ENCODE results near the gene SELL. TPM values are rescaled to one million over a fixed set of nuclear protein-coding genes. Genes with fewer than 3 reads are reported as not detected.

The SELL gene
- polyA plus RNA-seq, 1 of the 3 experiments (the other 2 are of a cell fraction) = 0.58 TPM

GRCh38 chr1:169753549-169753948 is 42.1 kb upstream of the SELL start:
- ChIA-PET CTCF (no interaction called here), POLR2A (no interaction called here)
- no peaks in the 10 kb centered on the region for H3K79me2 ChIP-seq (ENCODE audit: insufficient read depth)
- H3K27me3 ChIP-seq (ENCODE audit: insufficient read depth) = no peaks in the 10 kb centered on the region
- no peaks in the 10 kb centered on the region for H4K20me1 ChIP-seq (ENCODE audit: insufficient read depth)
- no peak for DNase-seq
- H3K27ac ChIP-seq (ENCODE audit: low read depth in 2 of 2, low read length in 1 of 2) = no peak overlapping the region
- no peak overlapping the region for H3K9ac ChIP-seq
- H3K4me1 ChIP-seq (ENCODE audit: control insufficient read depth in 1 of 2, insufficient read depth in 2 of 2, low read depth in 1 of 2, low read length in 1 of 2) = no peaks in the 10 kb centered on the region
- no peaks in the 10 kb centered on the region for H3K9me2 ChIP-seq
- no peaks in the 10 kb centered on the region for H3K36me3 ChIP-seq (replicated peaks in 1 of 2; ENCODE audit: control insufficient read depth in 1 of 2, insufficient read depth in 2 of 2, low read length in 1 of 2)
- no peak overlapping the region for H3K4me2 ChIP-seq
- no peak overlapping the region for H3K4me3 ChIP-seq (ENCODE audit: low read depth in 2 of 2, low read length in 1 of 2)
- 35% methylated on average over 4 of the region's 4 CpGs for WGBS (ENCODE audit: low lambda C conversion rate)
- no peaks in the 10 kb centered on the region for H3F3A ChIP-seq (replicated peaks; ENCODE audit: insufficient read depth)
- no peak overlapping the region for H2AFZ ChIP-seq (ENCODE audit: low read depth)
- TF ChIP-seq FOXM1 (IDR thresholded peaks at IDR 0.05; ENCODE audit: low read depth) (no peak), CTCF (IDR thresholded peaks at IDR 0.05) (peak; percentile 10; the same call in 1 of the 2 replicates)
- H3K9me3 ChIP-seq = no peaks in the 10 kb centered on the region

- ChIA-PET POLR2A (no interaction called here), CTCF (interaction anchor here (1.0 kb wide), 1 partner anchor 23 kb away, joined by 3 read pairs; no protein-coding TSS in a partner anchor)
- no peaks in the 10 kb centered on the region for H4K20me1 ChIP-seq (ENCODE audit: insufficient read depth)
- H3K4me2 ChIP-seq = no peak overlapping the region
- H2AFZ ChIP-seq (ENCODE audit: low read depth) = no peak overlapping the region
- 46% methylated on average over 1 of the region's 1 CpG for WGBS (ENCODE audit: low lambda C conversion rate)
- no peaks in the 10 kb centered on the region for H3K9me3 ChIP-seq
- H3K27me3 ChIP-seq (ENCODE audit: insufficient read depth) = no peaks in the 10 kb centered on the region
- TF ChIP-seq ZBTB33 (IDR thresholded peaks at IDR 0.05; ENCODE audit: borderline replicate concordance, low read depth) = no peak
- H3K79me2 ChIP-seq (ENCODE audit: insufficient read depth) = no peaks in the 10 kb centered on the region
- no peak overlapping the region for H3K9ac ChIP-seq
- H3F3A ChIP-seq (replicated peaks; ENCODE audit: insufficient read depth) = peaks cover 15% of the 10 kb centered on the region
- H3K27ac ChIP-seq (ENCODE audit: low read depth in 2 of 2, low read length in 1 of 2) = no peak overlapping the region
- no peak for DNase-seq
- no peaks in the 10 kb centered on the region for H3K36me3 ChIP-seq (replicated peaks in 1 of 2; ENCODE audit: control insufficient read depth in 1 of 2, insufficient read depth in 2 of 2, low read length in 1 of 2)
- peaks cover 0 to 13% of the 10 kb centered on the region in 2 experiments; a peak in 1 of 4 replicates for H3K4me1 ChIP-seq (ENCODE audit: control insufficient read depth in 1 of 2, insufficient read depth in 2 of 2, low read depth in 1 of 2, low read length in 1 of 2)
- no peaks in the 10 kb centered on the region for H3K9me2 ChIP-seq
- H3K4me3 ChIP-seq (ENCODE audit: low read depth in 2 of 2, low read length in 1 of 2) = no peak overlapping the region
Measured at GRCh38 chr1:169750041-169750440, 38.6 kb upstream of the SELL start.

- H3K79me2 ChIP-seq (ENCODE audit: insufficient read depth) = no peaks in the 10 kb centered on the region
- H3K9ac ChIP-seq = no peak overlapping the region
- no peaks in the 10 kb centered on the region for H4K20me1 ChIP-seq (ENCODE audit: insufficient read depth)
- no peaks in the 10 kb centered on the region for H3K9me2 ChIP-seq
- H3K4me1 ChIP-seq (ENCODE audit: control insufficient read depth in 1 of 2, insufficient read depth in 2 of 2, low read depth in 1 of 2, low read length in 1 of 2) = peaks cover 3 to 22% of the 10 kb centered on the region in 2 experiments; a peak in 3 of 4 replicates
- ChIA-PET CTCF (no interaction called here), POLR2A (no interaction called here)
- no peak for DNase-seq
- no peak for TF ChIP-seq RAD21 (IDR thresholded peaks at IDR 0.05; ENCODE audit: low read length)
- no peak for TF ChIP-seq EP300 (IDR thresholded peaks at IDR 0.05; ENCODE audit: borderline replicate concordance in 1 of 2, low read depth in 1 of 2, low read length in 1 of 2)
- TF ChIP-seq USF2 (IDR thresholded peaks at IDR 0.05; ENCODE audit: borderline replicate concordance, low read depth, low read length) = no peak
- TF ChIP-seq PBX3 (IDR thresholded peaks at IDR 0.05) = no peak
- TF ChIP-seq ELF1 (IDR thresholded peaks at IDR 0.05) = no peak
- TF ChIP-seq NFIC (IDR thresholded peaks at IDR 0.05; ENCODE audit: borderline replicate concordance) = no peak
- 60% methylated on average over 2 of the region's 2 CpGs for WGBS (ENCODE audit: low lambda C conversion rate)
- peak overlapping the region in 1 of 2 experiments; percentile 90; a peak in 2 of 4 replicates for H3K27ac ChIP-seq (ENCODE audit: low read depth in 2 of 2, low read length in 1 of 2)
- H3K36me3 ChIP-seq (replicated peaks in 1 of 2; ENCODE audit: control insufficient read depth in 1 of 2, insufficient read depth in 2 of 2, low read length in 1 of 2) = no peaks in the 10 kb centered on the region
- peak overlapping the region; percentile 49; the same call in 1 of the 2 replicates for H3K4me2 ChIP-seq
- H3F3A ChIP-seq (replicated peaks; ENCODE audit: insufficient read depth) = peaks cover 27% of the 10 kb centered on the region
- no peaks in the 10 kb centered on the region for H3K27me3 ChIP-seq (ENCODE audit: insufficient read depth)
- H2AFZ ChIP-seq (ENCODE audit: low read depth) = no peak overlapping the region
- H3K4me3 ChIP-seq (ENCODE audit: low read depth in 2 of 2, low read length in 1 of 2) = no peak overlapping the region
- H3K9me3 ChIP-seq = no peaks in the 10 kb centered on the region
Measured at GRCh38 chr1:169746550-169746949, 35.1 kb upstream of the SELL start.
